ENCODE measurements around the gene OPN1LW.
"Not testable (repeated sequence)": the region's sequence is repeated elsewhere in the genome, so short reads cannot be mapped to it uniquely, and the experiment has no call there.

The OPN1LW gene

DNA sequence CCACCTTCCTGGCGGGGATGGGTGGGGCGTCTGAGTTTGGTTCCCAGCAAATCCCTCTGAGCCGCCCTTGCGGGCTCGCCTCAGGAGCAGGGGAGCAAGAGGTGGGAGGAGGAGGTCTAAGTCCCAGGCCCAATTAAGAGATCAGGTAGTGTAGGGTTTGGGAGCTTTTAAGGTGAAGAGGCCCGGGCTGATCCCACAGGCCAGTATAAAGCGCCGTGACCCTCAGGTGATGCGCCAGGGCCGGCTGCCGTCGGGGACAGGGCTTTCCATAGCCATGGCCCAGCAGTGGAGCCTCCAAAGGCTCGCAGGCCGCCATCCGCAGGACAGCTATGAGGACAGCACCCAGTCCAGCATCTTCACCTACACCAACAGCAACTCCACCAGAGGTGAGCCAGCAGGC, at the start of gene OPN1LW:
OPN1LW (plus strand) TSS at position 234 of the 400 bp plus-strand sequence; CDS start at position 275, 41 bp downstream.
- DNase-seq = not testable (repeated sequence)

DNA sequence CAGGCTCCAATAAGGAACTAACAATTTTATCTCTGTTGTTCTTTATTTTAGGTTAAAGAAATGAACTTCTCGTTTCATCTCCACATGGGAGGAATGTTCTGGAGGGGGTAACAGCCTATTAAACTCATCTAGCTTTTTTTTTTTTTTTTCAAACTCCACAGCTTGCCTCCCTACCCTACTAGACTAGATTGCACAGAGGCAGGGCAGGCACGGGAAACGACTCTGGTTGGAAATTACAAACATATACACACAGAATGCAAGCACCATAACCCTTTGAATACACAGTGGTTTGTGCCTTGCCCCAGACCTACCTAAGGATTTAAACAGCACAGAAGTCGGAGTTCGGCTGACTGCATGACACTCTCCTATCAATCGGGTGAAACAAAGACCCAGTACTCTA, 49.2 kb upstream of the OPN1LW start:
- no peak for DNase-seq

DNA sequence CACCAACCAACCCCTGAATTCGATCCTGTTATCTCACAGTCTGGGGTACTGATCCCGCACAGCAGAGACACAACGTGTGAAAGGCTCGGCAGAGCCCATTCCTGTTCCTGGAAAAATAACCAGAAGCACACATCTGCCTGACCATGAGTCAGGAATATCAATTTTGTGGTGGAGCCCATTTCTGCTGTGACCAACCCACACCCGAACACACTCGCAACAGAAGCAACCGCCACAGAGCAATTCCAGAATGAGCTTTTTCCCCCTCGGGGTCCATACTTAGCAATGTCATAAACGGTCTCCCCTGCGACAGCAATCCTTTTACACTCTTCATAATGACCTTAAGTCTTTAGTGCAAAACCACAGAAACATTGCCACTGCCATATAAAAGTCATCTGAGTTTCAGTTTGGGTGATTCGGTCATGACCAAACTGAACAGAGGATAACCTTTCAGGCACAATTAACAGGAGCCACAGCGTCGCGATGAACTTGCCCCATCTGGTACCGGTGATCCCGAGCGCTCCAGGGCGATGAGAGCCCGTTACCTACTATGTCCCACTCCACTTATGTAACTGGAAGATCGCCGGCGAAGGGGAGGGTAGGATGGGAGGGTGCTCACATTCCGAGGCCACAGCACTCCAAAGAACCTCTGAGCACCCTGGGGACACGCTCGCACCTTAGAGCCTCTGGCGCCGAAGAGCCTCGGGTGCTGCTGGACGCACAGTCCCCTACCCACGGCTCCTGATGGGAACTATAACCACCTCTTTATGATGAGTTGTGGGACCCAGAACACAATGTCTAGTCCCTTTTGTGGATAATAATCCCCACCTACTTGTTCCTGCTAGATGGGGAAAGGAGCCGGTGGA, 47.7 kb upstream of the OPN1LW start:
- peak; percentile 37 for DNase-seq

DNA sequence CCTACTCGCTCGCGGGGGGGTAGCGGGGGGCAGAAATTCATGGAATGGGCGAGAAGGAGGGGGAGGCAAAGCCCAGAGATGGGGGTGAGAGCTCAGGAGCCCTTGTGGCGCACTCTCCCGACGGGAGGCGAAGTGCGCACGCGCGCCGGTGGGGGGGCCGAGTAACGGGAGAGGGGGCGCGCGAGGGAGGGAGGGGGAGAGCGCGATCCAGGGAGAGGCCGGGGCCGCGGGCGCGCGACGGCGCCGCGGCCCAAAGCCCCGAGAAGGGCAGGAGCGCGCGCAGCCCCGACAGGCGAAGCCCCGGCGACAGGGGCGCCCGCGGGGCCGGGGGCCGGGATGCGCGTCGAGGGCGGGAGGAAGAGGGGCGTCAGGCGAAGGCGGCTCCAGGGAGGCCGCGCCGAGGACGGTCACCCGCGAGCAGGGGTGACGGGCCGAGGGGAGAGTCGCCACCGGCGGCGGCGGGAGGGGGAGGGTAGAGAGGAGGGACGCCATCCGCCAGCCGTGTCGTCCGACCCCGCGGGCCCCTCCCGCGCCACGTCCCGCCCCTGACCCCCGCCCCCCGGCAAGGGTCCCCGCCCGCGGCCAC, 46.9 kb upstream of the OPN1LW start:
- peak; percentile 64 for DNase-seq

- peak; percentile 92 for DNase-seq
These were observed 46.2 kb upstream of the OPN1LW start, which contains the start of gene MECP2 for GRCh38 chrX:154097589-154098541. TSS of gene MECP2 (minus strand) at chrX:154097717.

DNA sequence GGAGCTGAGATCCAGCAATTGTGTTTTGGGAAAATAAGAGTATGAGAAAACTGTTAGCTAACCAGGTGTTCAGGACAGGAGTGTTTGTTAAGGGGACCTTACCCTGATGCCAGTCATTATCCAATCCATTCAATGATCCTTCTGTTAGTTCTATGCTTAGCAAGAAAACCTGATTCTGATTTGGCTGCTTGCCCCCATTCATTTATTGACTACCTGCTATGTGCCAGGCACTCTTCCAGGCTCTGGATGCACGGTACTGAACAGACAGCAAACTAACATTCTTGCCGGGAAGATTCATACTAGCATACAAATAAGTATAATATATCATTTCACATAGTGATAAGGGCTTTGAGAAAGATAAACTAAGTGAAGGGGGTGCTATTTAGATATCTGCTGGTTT, 45.5 kb upstream of the OPN1LW start:
- no peak for DNase-seq

DNA sequence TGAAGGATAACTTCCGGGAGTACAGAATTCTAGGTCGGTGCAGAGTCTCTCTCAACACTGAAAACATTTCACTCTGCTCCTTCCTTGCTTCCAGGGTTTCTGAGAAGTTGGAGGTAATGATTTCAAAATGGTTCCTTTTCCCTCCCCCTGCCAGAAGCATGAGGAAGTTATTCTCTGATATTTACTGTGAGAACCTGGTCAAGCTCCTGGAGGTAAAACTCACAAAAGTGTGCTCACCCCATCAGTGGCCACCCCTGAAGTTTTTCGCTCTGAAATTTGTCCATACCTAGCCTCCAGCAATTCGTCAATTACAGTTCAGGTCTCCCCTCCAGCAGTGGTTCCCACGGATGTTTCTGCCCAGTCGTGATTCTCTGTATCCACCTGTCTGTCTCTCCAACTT, 30.3 kb upstream of the OPN1LW start:
- DNase-seq = no peak

GRCh38 chrX:154114652-154115051, 29.4 kb upstream of the OPN1LW start:
- DNase-seq = no peak

DNA sequence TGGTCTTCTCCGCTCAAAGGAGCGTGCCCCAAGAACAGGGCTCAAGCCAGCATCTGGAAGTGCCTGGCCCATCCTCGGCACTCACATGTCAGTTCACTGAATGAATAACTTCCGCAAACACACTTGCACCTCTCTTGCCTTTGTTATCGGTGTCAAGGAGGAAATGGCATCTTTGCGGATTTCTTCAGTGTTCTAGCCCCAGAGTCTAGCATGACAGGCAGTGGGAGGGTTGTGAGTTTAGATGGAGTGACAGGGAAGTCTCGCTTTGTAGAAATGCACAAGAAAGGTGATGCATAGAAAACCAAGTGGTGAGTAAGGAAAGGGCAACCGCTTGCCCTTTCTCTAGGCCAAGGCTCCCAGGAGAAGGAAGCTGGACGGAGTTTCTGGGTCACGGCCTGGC, 29.0 kb upstream of the OPN1LW start:
- DNase-seq = no peak

DNA sequence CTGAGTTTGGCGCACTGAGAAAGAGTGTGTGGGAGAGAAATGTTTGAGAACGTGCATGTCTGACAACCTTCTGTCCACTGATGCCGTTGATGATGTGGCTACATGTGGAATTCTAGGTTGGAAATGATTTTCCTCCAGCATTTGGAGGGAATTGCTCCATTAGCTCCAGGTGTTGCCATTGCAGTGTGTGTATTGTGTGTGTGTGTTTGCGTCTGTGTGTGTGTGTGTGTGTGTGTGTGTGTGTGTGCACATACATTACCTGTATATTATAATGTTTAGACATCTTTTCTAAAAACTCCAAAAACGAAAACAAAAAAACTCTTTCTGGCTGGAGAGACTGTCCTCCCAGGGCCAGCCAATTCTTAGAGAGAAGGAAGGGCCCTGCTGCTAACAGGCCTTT, 28.3 kb upstream of the OPN1LW start:
- no peak for DNase-seq

DNA sequence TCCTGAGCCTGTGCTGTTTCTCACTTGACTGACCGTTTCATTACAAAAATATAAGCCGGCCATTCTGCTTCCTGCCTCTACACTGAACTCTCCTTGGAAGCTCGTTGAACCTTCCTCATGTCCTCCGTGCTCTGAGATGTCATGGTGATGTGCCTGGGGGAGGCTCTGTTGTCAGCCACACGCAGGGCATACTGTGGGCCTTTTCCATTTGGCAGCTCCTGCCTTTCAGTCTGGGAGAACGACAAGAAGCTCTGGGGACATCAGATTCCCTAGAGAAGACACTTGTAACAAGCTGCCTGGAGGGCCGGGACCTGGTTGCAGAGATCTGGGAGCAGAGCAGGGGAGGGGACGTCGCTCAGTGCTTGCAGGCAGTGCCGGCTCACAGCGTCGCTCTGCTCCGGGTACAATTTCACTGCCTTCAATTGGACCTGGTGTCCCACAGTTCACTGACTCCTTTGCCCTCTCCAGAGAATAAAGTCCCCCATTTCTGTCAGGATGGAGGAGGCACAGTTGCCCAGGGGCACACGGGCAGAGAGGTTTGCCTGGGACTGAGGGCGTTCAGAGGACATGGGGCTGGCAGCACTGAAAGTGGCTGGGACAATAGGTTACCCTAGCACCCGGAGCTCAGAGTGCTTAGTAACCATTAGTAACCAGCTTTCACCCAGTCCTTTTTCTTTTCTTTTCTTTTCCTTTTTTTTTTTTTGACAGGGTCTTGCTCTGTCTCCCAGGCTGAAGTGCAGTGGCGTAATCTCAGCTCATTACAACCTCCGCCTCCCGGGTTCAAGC, 27.4 kb upstream of the OPN1LW start:
- no peak for DNase-seq

- DNase-seq = no peak
These were observed 26.5 kb upstream of the OPN1LW start for GRCh38 chrX:154117566-154117965.

- DNase-seq = no peak
These were observed 23.5 kb upstream of the OPN1LW start for GRCh38 chrX:154120567-154120966.

- DNase-seq = no peak
These were observed 22.8 kb upstream of the OPN1LW start for GRCh38 chrX:154121207-154121606.

- DNase-seq = no peak
These were observed 22.1 kb upstream of the OPN1LW start for GRCh38 chrX:154121961-154122360.

- DNase-seq = peak; percentile 59
These were observed 20.5 kb upstream of the OPN1LW start for GRCh38 chrX:154123241-154124219.

DNA sequence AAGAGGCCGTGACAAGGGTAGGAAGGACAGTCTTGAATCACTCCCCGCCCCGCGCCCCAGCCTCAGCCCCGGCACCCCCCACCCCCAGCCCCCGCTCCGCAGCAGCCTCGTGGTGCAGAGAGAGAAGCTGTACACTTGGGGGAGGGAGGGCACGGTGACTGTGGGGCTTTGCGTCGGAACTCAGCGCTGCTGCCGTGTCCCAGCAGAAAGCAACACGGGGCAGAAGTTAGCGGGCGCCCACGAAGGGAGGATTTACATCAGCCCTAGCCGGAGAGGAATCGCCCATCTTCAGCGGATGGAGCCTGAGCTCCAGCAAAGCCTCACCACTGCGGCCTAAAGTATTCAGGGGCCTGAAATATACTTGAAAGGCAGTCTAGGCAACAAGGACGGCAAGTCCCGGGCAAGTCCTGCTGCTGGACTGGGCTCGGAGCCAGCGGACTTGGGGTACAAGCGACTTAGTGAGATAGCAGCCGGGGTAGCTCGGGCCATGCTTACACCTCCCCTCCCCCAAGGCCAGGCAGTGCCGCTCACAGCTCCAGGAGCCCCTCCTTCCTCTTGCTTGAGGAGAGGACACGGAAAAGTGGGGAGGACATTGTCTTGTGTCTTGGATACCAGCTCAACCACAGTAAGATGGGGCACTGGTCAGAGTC, 18.5 kb upstream of the OPN1LW start:
- DNase-seq = no peak

DNA sequence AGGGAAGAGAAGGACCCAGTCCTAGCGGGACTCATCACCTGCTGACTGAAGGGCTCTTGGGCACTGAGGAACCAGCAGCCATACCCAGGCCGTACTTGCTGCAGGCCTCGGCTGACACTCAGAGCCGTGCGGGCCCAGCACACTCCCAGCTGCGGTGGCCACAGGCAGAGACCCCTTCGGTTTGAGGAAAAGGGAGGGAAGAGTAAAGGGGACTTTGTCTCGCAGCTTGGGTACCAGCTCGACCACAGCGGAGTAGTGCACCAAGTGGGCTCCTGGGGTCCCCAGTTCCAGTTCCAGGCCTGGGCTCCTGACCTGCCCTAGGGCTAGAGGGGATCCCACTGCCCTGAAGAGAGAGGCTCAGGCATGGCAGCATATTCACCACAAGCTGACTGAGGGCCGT, 17.9 kb upstream of the OPN1LW start:
- no peak for DNase-seq

DNA sequence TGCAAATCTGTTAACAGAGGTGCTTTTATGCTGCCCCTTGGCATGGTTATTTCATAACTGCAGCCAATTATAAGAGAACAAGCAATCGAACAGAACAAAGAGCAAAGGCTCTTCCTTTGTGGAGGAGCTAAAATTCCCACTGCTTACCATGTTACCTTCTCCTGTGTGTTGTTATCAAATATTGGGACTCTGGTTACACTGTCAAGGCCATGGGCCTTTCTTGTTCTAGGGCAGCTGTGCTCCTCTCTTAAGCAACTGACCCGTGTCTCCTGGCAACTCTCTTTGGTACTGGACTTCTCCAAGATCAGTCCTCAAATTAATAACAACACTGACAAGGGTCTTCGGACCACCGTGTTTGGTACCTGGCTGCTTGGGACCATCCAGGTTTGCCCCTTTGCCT, 12.1 kb upstream of the OPN1LW start:
- DNase-seq = no peak

GRCh38 chrX:154132366-154132765, 11.7 kb upstream of the OPN1LW start:
- no peak for DNase-seq
